SU-DHL-6 (cell line): ENCODE results near the gene KRT78.

Experiments
- CTCF ChIP-seq: fragments of 200-600 bp; sonication (generic); IDR thresholded peaks from one replicate; pipeline ENCODE4 v1.5.1; 2017; ENCODE audit warnings: antibody characterized with exemption, mild to moderate bottlenecking, low read length, moderate library complexity; ENCODE audit not compliant: insufficient read depth, poor library complexity, severe bottlenecking
- EZH2phosphoT487 ChIP-seq: fragments of 200-600 bp; sonication (generic), shearing (Covaris generic); conservative IDR thresholded peaks from 2 replicates; pipeline ENCODE4 v1.6.1; 2018; ENCODE audit warnings: mild to moderate bottlenecking, antibody characterized with exemption, low read length, moderate library complexity, mixed read lengths

GRCh38 chr12:52824741-52825410, 23.9 kb downstream of the KRT78 start:
- TF ChIP-seq CTCF (no peak), EZH2phosphoT487 (no peak)
